IPS-18c (cell line): ENCODE results near the gene ADAT3.
A peak's percentile ranks its signal among the peaks of the same experiment; 100 is the strongest.

Source experiments
- H3K4me3 ChIP-seq: 2 replicates; pipeline ENCODE4 v1.7.0; 2013; ENCODE audit warnings: low read depth, mild to moderate bottlenecking, low read length, moderate library complexity; ENCODE audit not compliant: insufficient read depth
- H3K9me3 ChIP-seq: one replicate; pipeline ENCODE4 v1.6.1; 2013; ENCODE audit warnings: mild to moderate bottlenecking, low read length, moderate library complexity; ENCODE audit not compliant: control insufficient read depth, insufficient read depth

Gene ADAT3

GRCh38 chr19:1904860-1905109, 414 bp upstream of the ADAT3 start:
- no peaks in the 10 kb centered on the region for H3K9me3 ChIP-seq
- H3K4me3 ChIP-seq = peak overlapping the region; percentile 31; the same call in 1 of the 2 replicates

- peak overlapping the region; percentile 74 for H3K4me3 ChIP-seq
- H3K9me3 ChIP-seq = no peaks in the 10 kb centered on the region
Observed at GRCh38 chr19:1905863-1906375, 720 bp downstream of the ADAT3 start.

GRCh38 chr19:1906985-1907562, 1.9 kb downstream of the ADAT3 start:
- Histone ChIP-seq H3K4me3 (no peak overlapping the region), H3K9me3 (no peaks in the 10 kb centered on the region)

- Histone ChIP-seq H3K4me3 (no peak overlapping the region), H3K9me3 (no peaks in the 10 kb centered on the region)
Observed at GRCh38 chr19:1907563-1908363, 2.6 kb downstream of the ADAT3 start.

- H3K9me3 ChIP-seq = no peaks in the 10 kb centered on the region
- no peak overlapping the region for H3K4me3 ChIP-seq
Observed at GRCh38 chr19:1908364-1908678, 3.1 kb downstream of the ADAT3 start.

GRCh38 chr19:1909761-1910080, 4.5 kb downstream of the ADAT3 start:
- Histone ChIP-seq H3K4me3 (no peak overlapping the region), H3K9me3 (no peaks in the 10 kb centered on the region)

GRCh38 chr19:1910177-1910576, 5.0 kb downstream of the ADAT3 start:
- no peak overlapping the region for H3K4me3 ChIP-seq
- H3K9me3 ChIP-seq = no peaks in the 10 kb centered on the region

GRCh38 chr19:1911098-1911497, 5.9 kb downstream of the ADAT3 start:
- H3K4me3 ChIP-seq = no peak overlapping the region
- no peaks in the 10 kb centered on the region for H3K9me3 ChIP-seq

GRCh38 chr19:1911995-1912394, 6.8 kb downstream of the ADAT3 start:
- no peak overlapping the region for H3K4me3 ChIP-seq
- H3K9me3 ChIP-seq = no peaks in the 10 kb centered on the region

- Histone ChIP-seq H3K9me3 (no peaks in the 10 kb centered on the region), H3K4me3 (no peak overlapping the region)
Observed at GRCh38 chr19:1912760-1913505, 7.7 kb downstream of the ADAT3 start.

GRCh38 chr19:1913781-1914577, 8.8 kb downstream of the ADAT3 start:
- H3K4me3 ChIP-seq = no peak overlapping the region
- no peaks in the 10 kb centered on the region for H3K9me3 ChIP-seq

- Histone ChIP-seq H3K9me3 (no peaks in the 10 kb centered on the region), H3K4me3 (no peak overlapping the region)
Observed at GRCh38 chr19:1914826-1915341, 9.7 kb downstream of the ADAT3 start.

GRCh38 chr19:1917146-1917545, 11.9 kb downstream of the ADAT3 start:
- H3K9me3 ChIP-seq = no peaks in the 10 kb centered on the region

GRCh38 chr19:1917926-1918325, 12.7 kb downstream of the ADAT3 start:
- Histone ChIP-seq H3K9me3 (no peaks in the 10 kb centered on the region), H3K4me3 (no peak overlapping the region)

More at GRCh38 chr19:1917146-1917545, 11.9 kb downstream of the ADAT3 start:
- no peak overlapping the region for H3K4me3 ChIP-seq

- H3K9me3 ChIP-seq = no peaks in the 10 kb centered on the region
- no peak overlapping the region for H3K4me3 ChIP-seq
Observed at GRCh38 chr19:1918975-1919374, 13.8 kb downstream of the ADAT3 start.

GRCh38 chr19:1920644-1921043, 15.4 kb downstream of the ADAT3 start:
- H3K4me3 ChIP-seq = no peak overlapping the region
- H3K9me3 ChIP-seq = no peaks in the 10 kb centered on the region

GRCh38 chr19:1921326-1921725, 16.1 kb downstream of the ADAT3 start:
- no peaks in the 10 kb centered on the region for H3K9me3 ChIP-seq
- H3K4me3 ChIP-seq = no peak overlapping the region
